Measurements from ENCODE around the gene CALML3.

DNA sequence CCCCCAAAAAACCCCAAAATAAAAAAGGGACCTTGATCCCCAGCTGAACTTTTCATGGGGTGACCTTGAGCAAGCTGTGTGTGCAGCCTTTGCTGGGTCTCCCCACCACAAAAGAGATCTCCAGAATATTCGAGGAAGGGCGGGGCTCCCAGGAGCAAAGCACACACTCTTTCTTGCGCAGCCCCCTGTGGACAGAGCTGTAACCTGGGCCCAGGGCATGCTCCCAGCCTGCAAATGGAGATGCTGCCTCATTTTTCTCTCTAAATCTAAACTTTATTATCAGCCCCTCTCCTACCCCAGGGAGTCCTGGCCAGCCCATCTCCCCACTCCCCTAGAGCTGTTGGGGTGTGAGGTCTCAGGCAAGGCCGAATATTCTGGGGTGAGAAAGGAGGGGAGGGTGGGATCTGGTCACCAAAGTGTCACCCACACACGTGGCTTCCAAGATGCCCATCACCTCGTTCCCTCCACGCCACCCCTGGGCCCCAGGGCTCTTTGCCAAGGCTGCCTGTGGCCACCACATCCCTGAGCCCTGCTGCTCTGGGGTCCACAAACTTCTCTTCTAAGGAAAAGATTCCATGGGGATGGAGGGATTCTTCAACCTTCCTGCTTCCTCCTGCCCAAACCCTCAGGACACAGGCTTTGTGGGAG lies 1.7 kb upstream of the CALML3 start:
- TF ChIP-seq POLR2AphosphoS5 (IDR thresholded peaks at IDR 0.05) (no peak), POLR2A (IDR thresholded peaks at IDR 0.05) (no peak), EP300 (IDR thresholded peaks at IDR 0.05) (no peak)
- TF ChIP-seq, protein P1, sequence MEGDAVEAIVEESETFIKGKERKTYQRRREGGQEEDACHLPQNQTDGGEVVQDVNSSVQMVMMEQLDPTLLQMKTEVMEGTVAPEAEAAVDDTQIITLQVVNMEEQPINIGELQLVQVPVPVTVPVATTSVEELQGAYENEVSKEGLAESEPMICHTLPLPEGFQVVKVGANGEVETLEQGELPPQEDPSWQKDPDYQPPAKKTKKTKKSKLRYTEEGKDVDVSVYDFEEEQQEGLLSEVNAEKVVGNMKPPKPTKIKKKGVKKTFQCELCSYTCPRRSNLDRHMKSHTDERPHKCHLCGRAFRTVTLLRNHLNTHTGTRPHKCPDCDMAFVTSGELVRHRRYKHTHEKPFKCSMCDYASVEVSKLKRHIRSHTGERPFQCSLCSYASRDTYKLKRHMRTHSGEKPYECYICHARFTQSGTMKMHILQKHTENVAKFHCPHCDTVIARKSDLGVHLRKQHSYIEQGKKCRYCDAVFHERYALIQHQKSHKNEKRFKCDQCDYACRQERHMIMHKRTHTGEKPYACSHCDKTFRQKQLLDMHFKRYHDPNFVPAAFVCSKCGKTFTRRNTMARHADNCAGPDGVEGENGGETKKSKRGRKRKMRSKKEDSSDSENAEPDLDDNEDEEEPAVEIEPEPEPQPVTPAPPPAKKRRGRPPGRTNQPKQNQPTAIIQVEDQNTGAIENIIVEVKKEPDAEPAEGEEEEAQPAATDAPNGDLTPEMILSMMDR (IDR thresholded peaks at IDR 0.05), result no peak
